Progenitor cell of endocrine pancreas (in vitro differentiated cells): ENCODE results near the gene SALL3. TPM values are rescaled to one million over a fixed set of nuclear protein-coding genes. Genes with fewer than 3 reads are reported as not detected.

Experiments used
- DNase-seq: peaks from one replicate; pipeline ENCODE4 v3.0.0; 2021; ENCODE audit warnings: low spot score; ENCODE audit not compliant: unreplicated experiment
- H3K27ac Mint-ChIP-seq: 2 replicates; pipeline ENCODE4 v1.8.0; 2021; ENCODE audit warnings: mild to moderate bottlenecking, moderate library complexity, mixed read lengths
- H3K27me3 Mint-ChIP-seq: 2 replicates; pipeline ENCODE4 v1.8.0; 2021; ENCODE audit warnings: mixed read lengths
- H3K36me3 Mint-ChIP-seq: 2 replicates; pipeline ENCODE4 v1.8.0; 2022; ENCODE audit warnings: mixed read lengths; ENCODE audit not compliant: insufficient read depth
- H3K4me1 Mint-ChIP-seq: 2 replicates; pipeline ENCODE4 v1.8.0; 2021; ENCODE audit warnings: low read depth, mixed read lengths
- H3K4me3 Mint-ChIP-seq: 2 replicates; pipeline ENCODE4 v1.8.0; 2021; ENCODE audit warnings: low read depth, mild to moderate bottlenecking, moderate library complexity, mixed read lengths
- H3K9me3 Mint-ChIP-seq: 2 replicates; pipeline ENCODE4 v1.8.0; 2021; ENCODE audit warnings: low read depth, mixed read lengths
- CTCF ChIP-seq: fragments of 200-600 bp; sonication (generic); IDR thresholded peaks from one replicate; pipeline ENCODE4 v1.5.0; 2021; ENCODE audit warnings: antibody characterized with exemption, mild to moderate bottlenecking; ENCODE audit not compliant: unreplicated experiment
- total RNA-seq: library from RNA; stranded (reverse); gene quantifications from 2 replicates; pipeline ENCODE4 v1.2.1, GENCODE V29; 2021

Gene SALL3
- total RNA-seq, 1 donor from 2014 or later: 0.34 TPM

- no peak for DNase-seq
- no peaks in the 10 kb centered on the region for H3K4me1 Mint-ChIP-seq
- no peaks in the 10 kb centered on the region for H3K36me3 Mint-ChIP-seq
- H3K4me3 Mint-ChIP-seq: no peak overlapping the region
- no peak for TF ChIP-seq CTCF
- H3K27me3 Mint-ChIP-seq: peaks cover 45% of the 10 kb centered on the region
- H3K9me3 Mint-ChIP-seq: peaks cover 14% of the 10 kb centered on the region
- no peak overlapping the region for H3K27ac Mint-ChIP-seq
Observed at GRCh38 chr18:78965917-78966792, 13.5 kb upstream of the SALL3 start.

- no peak overlapping the region for H3K27ac Mint-ChIP-seq
- no peak for DNase-seq
- no peak for TF ChIP-seq CTCF
- no peaks in the 10 kb centered on the region for H3K36me3 Mint-ChIP-seq
- H3K27me3 Mint-ChIP-seq: peaks cover 50% of the 10 kb centered on the region
- H3K4me1 Mint-ChIP-seq: no peaks in the 10 kb centered on the region
- no peak overlapping the region for H3K4me3 Mint-ChIP-seq
- peaks cover 14% of the 10 kb centered on the region for H3K9me3 Mint-ChIP-seq
Observed at GRCh38 chr18:78966793-78967106, 12.9 kb upstream of the SALL3 start.

- Mint-ChIP-seq H3K27me3 (peaks cover 58% of the 10 kb centered on the region), H3K9me3 (peaks cover 7% of the 10 kb centered on the region), H3K4me3 (no peak overlapping the region), H3K4me1 (no peaks in the 10 kb centered on the region), H3K27ac (no peak overlapping the region), H3K36me3 (no peaks in the 10 kb centered on the region)
- TF ChIP-seq CTCF: no peak
- DNase-seq: no peak
Observed at GRCh38 chr18:78967692-78968091, 11.9 kb upstream of the SALL3 start.

GRCh38 chr18:78969574-78970315, 9.9 kb upstream of the SALL3 start:
- Mint-ChIP-seq H3K4me3 (no peak overlapping the region), H3K27ac (no peak overlapping the region), H3K27me3 (peaks cover 65% of the 10 kb centered on the region), H3K36me3 (no peaks in the 10 kb centered on the region), H3K4me1 (peaks cover 1% of the 10 kb centered on the region), H3K9me3 (no peaks in the 10 kb centered on the region)
- no peak for TF ChIP-seq CTCF
- DNase-seq: no peak

GRCh38 chr18:78970774-78971333, 8.8 kb upstream of the SALL3 start:
- DNase-seq: no peak
- Mint-ChIP-seq H3K9me3 (no peaks in the 10 kb centered on the region), H3K4me3 (no peak overlapping the region), H3K4me1 (peaks cover 1% of the 10 kb centered on the region), H3K27ac (no peak overlapping the region), H3K27me3 (peaks cover 73% of the 10 kb centered on the region), H3K36me3 (no peaks in the 10 kb centered on the region)
- TF ChIP-seq CTCF: no peak
